UCSD-AML1 (cell line): ENCODE data around the gene RNU7-1.

Experiments
- DNase-seq: peaks from one replicate; lab custom pipeline; 2025; ENCODE audit not compliant: unreplicated experiment; lab: John Stamatoyannopoulos, UW

RNU7-1 gene

DNA sequence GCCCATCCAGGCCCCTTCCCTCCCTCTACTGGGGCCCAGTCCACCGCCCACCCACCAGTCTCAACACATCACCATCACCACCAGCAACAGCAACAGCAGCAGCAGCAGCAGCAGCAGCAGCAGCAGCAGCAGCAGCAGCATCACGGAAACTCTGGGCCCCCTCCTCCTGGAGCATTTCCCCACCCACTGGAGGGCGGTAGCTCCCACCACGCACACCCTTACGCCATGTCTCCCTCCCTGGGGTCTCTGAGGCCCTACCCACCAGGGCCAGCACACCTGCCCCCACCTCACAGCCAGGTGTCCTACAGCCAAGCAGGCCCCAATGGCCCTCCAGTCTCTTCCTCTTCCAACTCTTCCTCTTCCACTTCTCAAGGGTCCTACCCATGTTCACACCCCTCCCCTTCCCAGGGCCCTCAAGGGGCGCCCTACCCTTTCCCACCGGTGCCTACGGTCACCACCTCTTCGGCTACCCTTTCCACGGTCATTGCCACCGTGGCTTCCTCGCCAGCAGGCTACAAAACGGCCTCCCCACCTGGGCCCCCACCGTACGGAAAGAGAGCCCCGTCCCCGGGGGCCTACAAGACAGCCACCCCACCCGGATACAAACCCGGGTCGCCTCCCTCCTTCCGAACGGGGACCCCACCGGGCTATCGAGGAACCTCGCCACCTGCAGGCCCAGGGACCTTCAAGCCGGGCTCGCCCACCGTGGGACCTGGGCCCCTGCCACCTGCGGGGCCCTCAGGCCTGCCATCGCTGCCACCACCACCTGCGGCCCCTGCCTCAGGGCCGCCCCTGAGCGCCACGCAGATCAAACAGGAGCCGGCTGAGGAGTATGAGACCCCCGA is 6.8 kb upstream of the RNU7-1 start:
- no peak for DNase-seq

DNA sequence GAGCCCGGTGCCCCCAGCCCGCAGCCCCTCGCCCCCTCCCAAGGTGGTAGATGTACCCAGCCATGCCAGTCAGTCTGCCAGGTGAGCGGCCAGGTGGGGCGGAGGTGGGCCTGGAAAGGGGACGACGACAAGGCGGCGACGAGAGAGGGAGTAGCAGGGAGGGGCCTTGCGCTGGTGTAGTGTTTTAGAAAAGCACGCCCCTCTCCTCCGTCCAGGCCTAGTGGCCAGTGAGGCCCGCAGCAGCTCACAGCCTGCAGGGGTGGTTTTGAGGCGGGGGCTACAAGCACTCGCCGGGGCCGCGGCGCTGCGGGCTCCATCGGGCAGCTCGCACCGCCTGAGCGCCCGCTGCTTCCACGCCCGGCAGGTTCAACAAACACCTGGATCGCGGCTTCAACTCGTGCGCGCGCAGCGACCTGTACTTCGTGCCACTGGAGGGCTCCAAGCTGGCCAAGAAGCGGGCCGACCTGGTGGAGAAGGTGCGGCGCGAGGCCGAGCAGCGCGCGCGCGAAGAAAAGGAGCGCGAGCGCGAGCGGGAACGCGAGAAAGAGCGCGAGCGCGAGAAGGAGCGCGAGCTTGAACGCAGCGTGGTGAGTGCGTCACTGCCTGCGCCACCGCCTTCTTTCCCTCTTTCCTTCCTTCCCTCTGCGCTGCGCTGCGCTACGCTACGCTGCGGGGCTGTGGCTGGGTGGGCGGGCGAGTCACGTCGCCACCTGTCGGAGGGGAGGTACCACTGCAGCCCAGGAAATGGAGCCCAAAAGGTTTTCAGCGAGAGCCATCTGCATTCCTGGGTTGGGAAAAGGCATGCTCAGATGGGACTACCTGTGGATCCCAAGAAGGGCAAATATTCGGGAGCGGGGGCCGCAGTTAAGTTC is 5.9 kb upstream of the RNU7-1 start:
- DNase-seq: peak; percentile 93

DNA sequence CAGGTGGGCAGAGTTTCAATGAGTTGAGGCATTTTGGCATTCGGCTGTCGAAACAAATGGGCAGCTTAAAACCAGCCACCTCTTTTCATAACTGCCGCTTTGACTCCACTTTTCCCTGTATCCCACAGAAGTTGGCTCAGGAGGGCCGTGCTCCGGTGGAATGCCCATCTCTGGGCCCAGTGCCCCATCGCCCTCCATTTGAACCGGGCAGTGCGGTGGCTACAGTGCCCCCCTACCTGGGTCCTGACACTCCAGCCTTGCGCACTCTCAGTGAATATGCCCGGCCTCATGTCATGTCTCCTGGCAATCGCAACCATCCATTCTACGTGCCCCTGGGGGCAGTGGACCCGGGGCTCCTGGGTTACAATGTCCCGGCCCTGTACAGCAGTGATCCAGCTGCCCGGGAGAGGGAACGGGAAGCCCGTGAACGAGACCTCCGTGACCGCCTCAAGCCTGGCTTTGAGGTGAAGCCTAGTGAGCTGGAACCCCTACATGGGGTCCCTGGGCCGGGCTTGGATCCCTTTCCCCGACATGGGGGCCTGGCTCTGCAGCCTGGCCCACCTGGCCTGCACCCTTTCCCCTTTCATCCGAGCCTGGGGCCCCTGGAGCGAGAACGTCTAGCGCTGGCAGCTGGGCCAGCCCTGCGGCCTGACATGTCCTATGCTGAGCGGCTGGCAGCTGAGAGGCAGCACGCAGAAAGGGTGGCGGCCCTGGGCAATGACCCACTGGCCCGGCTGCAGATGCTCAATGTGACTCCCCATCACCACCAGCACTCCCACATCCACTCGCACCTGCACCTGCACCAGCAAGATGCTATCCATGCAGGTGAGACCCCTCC is 5.0 kb upstream of the RNU7-1 start:
- no peak for DNase-seq

DNA sequence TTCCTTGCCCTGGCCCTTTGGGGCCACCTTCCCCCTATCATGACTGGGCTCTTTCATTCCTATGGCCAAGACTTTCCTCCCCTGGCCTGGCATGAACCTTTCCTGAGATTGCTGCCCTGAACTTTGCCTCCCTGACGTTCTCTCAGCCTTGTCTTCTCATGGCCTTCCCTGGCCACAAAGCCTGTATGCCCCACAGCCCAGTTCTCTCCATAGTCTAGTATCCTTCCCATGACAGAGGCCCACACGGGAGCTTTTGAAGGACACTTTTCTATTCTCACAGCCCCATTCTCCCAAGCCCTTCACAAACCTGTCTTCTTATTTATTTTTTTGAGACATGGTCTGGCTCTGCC is 4.5 kb upstream of the RNU7-1 start:
- no peak for DNase-seq

DNA sequence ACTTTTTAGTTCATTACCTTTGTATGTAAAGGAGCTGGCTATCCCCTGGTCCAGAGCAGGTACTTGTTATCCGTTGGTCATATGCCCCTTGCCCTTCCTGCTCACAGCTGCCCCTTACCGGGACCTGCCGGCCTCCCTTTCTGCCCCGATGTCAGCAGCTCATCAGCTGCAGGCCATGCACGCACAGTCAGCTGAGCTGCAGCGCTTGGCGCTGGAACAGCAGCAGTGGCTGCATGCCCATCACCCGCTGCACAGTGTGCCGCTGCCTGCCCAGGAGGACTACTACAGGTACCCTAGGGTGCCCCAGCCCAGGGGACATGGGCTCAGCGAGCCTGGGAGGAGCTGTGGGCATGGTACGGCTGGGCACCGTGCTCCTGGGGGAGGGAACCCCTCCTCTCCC is 2.3 kb upstream of the RNU7-1 start:
- no peak for DNase-seq

DNA sequence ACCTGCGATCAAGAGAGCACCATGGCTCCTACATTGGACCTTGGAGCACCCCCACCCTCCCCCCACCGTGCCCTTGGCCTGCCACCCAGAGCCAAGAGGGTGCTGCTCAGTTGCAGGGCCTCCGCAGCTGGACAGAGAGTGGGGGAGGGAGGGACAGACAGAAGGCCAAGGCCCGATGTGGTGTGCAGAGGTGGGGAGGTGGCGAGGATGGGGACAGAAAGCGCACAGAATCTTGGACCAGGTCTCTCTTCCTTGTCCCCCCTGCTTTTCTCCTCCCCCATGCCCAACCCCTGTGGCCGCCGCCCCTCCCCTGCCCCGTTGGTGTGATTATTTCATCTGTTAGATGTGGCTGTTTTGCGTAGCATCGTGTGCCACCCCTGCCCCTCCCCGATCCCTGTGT is 1.8 kb upstream of the RNU7-1 start:
- no peak for DNase-seq

DNA sequence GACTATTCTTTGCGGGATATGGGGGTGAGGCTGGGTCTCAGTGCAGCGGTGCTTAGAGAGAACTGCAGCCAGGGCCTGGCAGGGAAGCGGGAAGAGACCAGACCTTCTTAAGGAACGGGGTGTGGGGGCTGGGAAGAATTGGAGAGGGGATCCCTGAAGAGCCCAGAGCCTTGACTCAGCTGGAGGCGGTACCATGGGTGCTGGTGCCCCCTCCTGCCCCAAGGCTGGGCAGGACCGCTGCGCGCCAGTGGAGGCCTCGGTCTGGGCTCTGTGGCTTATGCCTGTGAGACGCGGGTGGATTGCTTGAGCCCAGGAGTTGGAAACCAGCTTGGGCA is 1.3 kb upstream of the RNU7-1 start:
- DNase-seq: no peak

DNA sequence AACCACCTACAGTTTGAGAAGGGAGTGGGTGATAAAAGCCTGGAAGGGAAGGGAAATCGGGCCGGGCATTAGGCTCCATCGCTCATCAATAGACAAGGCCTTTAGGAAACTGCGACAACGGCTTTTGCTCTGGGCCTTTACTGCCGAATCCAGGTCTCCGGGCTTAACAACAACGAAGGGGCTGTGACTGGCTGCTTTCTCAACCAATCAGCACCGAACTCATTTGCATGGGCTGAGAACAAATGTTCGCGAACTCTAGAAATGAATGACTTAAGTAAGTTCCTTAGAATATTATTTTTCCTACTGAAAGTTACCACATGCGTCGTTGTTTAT is 261 bp upstream of the RNU7-1 start:
- DNase-seq: peak; percentile 70

DNA sequence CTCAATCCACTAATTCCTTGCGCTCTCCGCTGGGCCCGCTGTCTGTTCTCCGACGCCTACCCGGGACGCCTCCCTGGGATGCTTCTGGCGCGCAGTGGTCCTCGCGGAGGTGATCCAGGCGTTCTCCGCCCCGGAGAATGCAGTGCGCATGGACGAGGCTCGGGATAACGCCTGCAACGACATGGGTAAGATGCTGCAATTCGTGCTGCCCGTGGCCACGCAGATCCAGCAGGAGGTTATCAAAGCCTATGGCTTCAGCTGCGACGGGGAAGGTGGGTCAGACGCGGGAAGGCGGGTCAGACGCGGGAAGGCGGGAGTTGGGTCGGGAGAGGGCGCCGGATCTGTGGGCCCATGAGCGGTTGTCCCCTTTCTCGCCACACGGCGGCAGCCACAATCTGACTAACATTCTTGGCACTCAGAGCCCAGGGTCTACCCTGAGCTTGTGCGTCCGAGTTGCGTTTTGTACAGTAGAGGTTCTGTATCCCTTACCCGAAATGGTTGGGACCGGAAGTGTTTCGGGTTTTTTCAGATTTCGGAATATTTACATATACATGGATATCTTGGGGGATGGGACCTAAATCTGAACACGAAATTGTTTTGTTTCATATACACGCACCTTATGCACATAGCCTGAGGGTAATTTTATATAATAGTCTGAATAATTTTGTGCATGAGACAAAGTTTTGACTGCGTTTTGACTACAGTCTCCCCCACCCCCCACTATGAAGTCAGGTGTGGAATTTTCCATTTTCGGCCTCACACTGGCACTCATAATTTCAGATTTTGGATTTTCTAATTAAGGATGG is 968 bp downstream of the RNU7-1 start:
- DNase-seq: peak; percentile 91

DNA sequence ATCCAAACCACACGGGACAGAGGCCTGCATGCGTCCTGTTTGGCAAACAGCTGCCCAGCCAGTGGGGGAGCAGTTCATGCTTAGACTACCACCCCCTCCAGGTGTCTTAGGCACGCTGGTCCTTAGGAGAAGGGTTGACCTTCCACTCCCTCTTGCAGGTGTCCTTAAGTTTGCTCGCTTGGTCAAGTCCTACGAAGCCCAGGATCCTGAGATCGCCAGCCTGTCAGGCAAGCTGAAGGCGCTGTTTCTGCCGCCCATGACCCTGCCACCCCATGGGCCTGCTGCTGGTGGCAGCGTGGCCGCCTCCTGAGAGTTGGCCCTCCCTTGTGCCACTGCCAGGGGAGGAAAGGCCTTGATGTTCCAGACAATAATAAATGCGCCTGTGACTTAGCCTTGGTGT is 2.0 kb downstream of the RNU7-1 start:
- no peak for DNase-seq

DNA sequence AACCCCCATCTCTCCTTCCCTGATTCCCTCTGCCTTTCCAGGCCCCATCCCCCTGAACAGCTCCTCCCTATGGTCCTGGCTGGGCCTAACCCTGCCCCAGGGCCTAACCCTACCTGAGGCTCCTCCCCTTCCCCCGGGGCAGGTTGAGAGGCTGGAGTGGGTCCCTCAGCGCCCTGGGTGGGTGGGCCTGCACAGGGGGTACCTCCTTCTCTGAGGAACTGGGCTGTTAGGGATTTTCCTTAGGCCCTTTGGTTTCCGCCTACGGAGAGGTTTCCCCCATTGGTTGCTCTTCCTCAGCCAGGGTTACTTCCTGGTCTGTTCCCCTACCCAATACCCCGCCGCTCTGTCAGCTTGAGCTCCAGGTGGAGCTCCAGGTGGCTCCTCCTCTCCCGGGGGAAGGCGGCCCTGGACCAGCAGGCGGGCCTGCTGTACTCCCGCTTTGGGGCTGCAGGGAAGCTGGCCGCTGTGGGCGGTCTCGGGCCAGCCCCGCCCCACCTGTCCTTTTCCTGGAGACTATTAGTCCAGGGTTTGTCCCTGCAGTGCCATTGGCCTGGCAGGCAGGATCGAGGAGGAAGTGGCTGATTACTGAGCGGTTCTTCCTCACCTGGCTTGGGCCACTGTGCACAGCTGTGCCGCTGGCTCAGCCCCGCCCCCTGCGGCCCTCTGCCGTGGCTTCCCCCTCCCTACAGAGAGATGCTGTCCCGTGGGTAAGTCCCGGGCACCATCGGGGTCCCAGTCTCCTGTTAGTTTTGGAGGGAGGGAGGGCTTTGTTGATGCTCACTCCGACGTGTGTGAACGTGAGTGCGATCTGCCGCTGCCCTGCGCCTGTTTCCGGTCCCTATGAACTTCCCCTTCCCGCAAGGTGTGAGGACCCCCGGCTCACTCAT is 2.7 kb downstream of the RNU7-1 start:
- no peak for DNase-seq

DNA sequence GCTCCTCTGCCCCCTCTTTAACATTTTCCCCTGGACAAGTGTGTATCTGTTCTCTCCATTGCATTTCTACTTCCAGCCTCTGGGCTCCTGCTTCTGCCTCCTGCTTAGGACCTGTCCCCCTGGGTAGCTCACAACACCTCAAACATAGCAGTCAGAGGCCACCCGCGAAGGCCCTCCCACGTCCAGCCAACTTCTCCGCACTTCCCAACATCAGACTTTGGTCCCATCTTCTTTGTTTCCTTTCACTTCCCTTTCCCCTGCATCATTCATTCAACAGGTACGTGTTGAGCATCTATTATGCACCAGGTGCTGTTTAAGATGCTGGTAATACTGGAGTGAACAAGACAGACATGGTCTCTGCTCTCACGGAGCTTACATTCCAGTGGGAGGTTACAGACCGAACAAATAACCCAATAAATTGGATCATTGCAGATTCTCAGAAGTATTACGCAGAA is 3.3 kb downstream of the RNU7-1 start:
- no peak for DNase-seq

DNA sequence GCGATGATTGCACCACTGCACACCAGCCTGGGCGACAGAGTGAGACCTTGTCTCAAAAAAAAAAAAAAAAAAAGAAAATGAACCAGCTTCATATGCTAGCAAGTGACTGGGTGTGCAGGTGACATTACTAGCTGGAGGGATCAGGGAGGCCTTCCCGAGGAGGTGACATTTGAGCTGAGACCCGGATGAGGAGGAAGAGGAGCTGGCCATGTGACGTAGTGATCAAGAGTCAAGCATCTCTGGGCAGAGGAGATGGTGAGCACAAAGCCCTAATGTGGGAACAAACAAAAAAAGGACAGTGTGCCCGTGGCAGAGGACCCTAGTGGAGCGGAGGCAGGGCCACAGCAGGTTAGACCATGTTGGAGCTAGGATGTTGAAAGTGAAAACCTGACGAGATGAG is 4.0 kb downstream of the RNU7-1 start:
- no peak for DNase-seq

DNA sequence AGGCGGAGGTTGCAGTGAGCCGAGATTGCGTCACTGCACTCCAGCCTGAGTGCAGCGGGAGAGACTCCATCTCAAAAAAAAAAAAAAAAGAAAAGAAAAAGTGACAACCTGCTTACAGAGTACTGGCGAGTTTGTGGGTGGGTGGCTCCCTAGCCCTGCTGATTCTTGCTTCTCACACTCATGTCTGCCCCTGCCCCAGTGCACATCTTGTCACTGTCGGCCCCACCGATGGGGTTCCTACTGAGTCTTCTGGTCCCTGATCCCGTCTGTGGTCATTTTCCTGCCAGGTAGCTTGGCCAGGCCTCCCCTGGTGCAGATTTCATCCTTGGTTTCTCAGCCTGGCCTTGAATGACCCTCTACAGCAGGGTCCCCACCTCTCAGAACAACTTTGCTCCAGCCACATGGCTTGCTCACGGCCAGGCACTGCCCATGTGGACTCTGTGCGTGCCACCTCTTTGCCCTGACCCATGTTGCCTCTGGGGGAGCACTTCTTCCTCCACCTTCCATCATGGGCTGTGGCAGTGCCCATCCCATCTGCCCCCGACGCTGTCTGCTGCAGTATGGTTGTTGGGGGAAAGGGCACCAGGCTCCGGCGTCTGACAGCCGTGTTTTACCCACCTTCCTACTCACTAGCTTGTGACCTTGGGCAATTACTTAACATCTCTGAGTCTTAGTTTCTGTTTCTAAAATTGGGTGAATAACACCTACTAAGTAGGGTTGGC is 5.4 kb downstream of the RNU7-1 start:
- DNase-seq: peak; percentile 34

DNA sequence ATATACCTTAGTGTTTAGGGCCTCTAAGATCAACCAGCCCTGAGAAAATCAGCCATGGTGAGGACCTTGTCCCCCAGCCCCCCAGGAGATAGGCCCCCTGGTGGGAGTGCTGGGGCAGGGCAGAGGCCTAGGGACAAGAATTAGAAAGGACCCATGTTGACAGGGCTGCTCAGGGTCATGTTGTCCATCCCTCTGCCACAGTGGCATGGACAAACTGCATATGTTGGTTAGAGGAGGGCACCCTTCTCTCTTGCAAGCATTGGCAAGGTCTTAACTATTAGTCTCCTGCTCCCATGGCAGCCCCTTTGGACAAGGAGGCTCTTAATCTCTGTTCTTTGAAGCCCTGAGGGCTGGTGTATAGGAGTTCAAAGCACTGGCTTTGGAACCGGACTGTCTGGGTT is 6.8 kb downstream of the RNU7-1 start:
- peak; percentile 49 for DNase-seq

DNA sequence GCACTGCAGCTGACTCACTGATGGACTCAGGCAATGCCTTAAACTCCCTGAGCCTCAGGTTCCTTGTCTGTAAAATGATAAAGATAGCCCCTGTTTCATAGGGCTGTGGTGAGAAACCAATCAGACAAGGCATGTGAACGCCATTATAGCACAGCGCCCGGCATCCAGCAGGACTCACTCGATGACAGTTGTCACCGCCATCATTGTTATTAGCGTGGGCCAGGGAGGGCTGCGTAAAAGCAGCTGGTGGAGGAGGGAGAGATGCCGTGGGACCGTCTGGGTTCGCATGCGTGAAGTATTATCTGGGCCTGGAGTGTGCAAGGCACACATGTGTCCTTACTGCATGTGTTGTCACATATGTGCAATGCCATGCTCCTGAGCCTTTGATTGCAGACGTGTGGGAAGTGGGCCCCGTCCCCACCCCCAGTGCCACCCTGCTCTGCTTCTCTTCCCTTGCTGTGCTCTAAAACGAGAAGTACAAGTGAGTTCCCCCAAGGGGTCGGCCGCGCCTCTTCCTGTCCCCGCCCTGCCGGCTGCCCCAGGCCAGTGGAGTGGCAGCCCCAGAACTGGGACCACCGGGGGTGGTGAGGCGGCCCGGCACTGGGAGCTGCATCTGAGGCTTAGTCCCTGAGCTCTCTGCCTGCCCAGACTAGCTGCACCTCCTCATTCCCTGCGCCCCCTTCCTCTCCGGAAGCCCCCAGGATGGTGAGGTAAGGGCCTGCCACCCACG is 7.4 kb downstream of the RNU7-1 start, which contains the start of gene PTPN6:
PTPN6 (plus strand) TSS at position 546 of the 730 bp plus-strand sequence; CDS start at position 703, 157 bp downstream.
- DNase-seq: peak; percentile 86

DNA sequence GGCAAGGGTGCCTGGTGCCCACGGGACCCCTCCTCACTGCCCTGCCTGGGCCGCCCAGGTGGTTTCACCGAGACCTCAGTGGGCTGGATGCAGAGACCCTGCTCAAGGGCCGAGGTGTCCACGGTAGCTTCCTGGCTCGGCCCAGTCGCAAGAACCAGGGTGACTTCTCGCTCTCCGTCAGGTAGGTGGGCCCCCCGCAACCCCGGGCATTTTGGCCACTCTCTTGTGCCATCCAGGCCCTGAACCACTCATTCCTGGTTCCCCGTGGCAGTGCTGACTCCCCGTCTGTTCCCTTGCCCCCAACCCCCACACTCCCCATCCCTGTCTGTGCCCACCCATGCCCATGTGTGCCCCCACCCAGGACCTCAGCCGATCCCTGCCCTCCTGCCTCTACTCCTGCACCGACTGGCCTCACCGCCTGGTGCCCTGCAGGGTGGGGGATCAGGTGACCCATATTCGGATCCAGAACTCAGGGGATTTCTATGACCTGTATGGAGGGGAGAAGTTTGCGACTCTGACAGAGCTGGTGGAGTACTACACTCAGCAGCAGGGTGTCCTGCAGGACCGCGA is 8.0 kb downstream of the RNU7-1 start:
- DNase-seq: no peak
